ENCODE data around the gene RNGTT.
A peak's percentile ranks its signal among the peaks of the same experiment; 100 is the strongest.
"Not testable (repeated sequence)": the region's sequence is repeated elsewhere in the genome, so short reads cannot be mapped to it uniquely, and the experiment has no call there.

The RNGTT gene

GRCh38 chr6:88963139-88964090, at the start of gene RNGTT:
Gene RNGTT (minus strand): TSS chr6:88963618. CDS start chr6:88963409, 209 bp downstream.
- FAIRE-seq, result peak; percentile 94

DNA sequence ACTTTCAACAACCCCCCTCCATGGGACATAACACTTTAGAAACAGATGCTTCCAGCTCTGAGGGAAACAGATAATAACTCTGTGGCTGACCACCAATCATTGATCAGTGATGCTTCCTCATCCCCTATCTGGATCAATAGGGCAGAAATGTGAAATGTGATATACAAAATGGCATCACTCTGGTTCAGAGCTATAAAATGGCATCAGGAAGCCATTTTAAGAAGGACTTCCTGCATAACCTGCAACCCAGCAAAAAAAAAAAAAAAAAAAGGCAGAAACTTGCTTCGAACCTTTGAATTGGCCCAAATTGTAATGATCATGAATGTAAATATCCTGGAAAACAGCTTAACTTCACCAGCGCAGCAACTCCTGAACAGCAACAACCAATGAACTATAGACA, 48.0 kb upstream of the RNGTT start:
- FAIRE-seq, result no peak

DNA sequence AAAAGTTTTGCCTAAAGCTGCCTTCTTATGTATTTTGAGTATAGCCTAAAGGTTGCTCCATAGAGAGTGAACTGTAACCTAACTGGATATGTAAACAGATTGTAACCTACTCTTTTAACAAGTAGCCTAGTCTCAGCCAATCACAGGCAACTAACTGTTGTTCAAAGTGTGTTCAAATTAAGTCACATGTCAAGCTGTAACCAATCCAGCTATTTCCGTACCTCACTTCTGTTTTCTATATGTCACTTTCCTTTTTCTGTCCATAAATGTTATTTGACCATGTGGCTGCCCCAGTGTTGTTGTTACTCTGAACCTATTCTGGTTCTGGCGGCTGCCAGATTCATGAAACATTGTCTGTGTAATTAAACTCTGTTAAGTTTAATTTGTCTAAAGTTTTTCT, 47.4 kb upstream of the RNGTT start:
- FAIRE-seq, result no peak

- no peak for FAIRE-seq
These were observed 46.2 kb upstream of the RNGTT start for GRCh38 chr6:89009624-89010059.

DNA sequence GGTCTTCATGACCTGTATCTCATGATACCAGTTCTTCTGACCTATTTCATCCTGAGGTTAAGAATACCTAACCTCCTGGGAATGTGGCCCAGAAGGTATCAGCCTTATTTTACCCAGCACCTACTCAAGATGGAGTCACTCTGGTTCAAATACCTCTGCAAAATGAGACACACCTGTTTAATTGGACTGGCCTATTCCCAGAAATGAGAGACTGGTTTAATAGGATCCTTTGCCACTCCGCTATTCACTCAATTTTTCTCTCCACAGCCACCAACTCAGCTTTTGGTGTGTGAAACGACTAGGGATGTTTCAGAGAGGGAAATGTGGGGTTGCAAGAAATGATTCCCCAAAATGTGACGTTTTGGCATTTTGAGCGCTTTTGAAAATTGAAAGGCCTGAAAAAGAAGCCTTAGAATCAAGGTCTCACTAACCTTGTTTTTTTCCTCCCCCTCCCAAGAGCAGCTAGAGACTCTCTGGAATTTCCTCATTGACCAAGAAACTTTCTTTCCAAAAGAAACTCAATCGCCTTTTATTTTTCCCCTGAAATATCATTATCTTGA, 45.5 kb upstream of the RNGTT start:
- no peak for FAIRE-seq

- FAIRE-seq, result no peak
These were observed 44.8 kb upstream of the RNGTT start for GRCh38 chr6:89008001-89008814.

DNA sequence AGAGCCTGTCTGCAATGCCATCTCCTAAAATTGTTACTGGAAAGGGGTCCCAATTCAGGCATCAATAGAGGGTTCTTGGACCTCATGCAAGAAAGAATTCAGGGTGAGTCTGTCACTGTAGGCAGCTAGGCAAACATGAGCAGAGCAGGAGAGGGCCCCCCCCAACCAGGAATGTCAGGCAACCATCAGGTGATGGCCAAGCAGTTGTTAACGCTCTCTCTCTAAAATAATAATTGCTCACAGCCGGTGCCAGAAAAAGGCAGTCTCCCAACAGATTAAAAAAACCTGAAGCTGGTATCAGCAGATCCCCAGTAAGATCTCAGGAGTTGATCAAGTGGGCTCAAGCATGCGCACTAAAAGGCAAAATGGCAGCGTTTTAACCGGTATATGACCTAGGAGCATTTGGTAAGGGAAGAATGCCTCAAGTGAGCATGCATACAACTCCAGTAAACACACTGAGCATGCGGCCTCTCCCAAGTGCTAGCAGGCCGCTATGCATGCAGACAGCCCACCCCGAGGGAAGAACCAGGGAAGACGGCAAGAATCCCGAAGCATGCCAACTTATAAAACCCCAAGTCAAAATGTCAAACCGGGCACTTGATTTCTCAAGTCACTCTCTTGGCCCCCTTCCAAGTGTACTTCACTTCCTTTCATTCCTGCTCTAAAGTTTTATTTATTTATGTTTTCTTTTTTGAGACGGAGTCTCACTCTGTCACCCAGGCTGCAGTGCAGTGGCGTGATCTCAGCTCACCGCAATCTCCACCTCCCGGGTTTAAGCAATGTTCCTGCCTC, 44.0 kb upstream of the RNGTT start:
- no peak for FAIRE-seq

DNA sequence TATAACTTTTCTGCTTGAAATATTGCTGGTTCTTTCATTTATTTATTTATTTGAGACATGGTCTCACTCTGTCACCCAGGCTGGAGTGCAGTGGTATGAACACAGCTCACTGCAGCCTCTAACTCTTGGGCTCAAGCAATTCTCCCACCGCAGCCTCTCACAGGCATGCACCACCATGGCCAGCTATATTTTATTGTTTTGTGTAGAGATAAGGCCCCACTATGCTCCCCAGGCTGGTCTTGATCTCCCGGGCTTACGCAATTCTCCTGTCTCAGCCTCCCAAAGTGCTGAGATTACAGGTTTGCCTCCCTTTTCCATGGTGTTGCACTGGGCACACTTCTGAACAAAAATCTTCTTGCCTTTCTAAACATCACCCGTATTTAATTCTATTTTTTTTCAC, 39.1 kb upstream of the RNGTT start:
- no peak for FAIRE-seq

DNA sequence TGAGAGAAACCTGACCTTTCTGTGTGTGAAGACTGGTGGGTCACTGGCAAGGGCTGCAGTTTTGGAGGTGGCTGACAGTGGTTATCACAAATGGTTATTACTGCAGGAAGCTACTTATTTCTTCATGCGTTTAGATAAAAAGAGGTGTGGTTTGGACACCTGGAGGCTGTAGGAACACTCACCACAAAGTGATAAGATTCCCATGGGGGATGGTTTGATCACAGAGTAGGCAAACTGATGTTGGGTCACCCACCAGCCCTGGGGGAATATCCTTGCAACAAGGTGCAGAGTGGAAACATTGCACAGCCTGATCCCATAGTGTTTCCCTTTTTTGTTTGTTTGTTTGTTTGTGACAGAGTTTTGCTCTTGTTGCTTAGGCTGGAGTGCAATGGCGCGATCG, 33.9 kb upstream of the RNGTT start:
- FAIRE-seq, result no peak

DNA sequence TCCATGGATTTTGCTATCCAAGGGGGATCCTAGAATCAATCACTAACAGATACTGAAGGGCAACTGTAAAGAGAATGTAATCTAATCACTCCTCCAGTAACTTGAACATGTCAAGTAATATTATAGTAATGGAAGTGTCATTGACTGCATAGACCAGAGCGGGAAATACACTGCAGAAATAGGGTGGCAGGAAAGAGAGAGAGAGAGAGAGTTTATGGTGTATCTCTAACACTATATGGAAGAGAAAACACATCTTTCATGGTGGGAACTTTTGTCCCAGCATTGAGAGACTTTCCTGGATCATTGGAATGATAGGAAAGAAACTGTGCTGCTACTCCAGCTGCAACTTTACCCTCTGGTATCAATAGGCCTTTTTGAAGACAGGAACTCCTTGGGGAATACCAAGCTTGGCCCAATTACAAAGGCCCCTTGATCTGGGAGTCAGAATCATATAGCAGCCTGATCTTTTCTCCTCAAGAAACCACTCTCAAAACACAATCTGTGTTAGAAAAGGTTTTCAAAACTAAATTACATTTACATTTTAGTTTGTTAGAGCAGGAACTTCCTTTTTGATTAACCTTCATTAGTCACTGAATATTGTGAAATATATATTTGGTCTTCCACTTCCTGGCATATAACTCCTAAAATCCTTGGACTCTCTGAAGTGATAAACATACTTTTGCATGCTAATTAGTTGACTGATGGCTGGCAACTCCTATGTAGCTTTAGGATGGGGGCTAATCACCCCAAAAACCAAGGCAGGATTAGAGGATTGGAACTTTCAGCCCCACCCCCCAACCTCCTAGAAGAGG, 29.5 kb upstream of the RNGTT start:
- FAIRE-seq, result no peak

- no peak for FAIRE-seq
These were observed 25.8 kb upstream of the RNGTT start for GRCh38 chr6:88989215-88989614.

- FAIRE-seq, result no peak
These were observed 24.5 kb upstream of the RNGTT start for GRCh38 chr6:88987922-88988321.

DNA sequence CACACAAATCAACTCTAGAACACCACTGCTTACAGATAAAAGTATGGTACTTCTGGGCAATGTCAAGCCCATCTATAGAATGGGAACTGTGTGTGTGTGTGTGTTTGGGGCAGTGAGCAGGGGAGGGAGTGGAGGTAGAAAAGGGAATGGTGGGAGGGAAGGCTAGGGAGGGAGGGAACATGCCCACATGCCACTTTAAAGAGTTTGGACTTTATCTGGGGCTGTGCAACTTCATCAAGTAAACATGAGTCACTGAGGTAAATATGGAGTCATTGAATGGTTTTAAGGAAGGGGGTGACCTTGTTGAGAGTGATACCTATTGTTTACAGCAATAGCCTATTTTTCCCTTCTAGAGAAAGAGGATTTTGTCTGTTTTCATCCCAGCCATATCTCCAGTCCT, 22.5 kb upstream of the RNGTT start:
- FAIRE-seq, result no peak

DNA sequence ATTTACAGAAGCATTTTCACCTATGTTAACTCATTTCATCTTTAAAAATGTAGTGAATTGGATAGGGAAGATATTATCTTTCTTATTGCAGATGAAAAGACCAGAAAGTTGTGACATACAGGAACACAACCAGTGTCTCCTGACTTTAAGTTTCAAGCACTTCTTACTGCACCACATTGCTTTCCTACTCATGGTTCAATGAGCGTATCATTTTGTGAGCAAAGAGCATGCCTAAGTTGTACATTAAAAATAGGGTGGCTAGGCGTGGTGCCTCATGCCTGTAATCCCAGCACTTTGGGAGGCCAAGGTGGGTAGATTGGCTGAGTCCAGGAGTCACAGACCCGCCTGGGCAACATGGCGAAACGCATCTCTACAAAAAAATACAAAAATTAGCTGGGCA, 21.2 kb upstream of the RNGTT start:
- FAIRE-seq, result no peak

DNA sequence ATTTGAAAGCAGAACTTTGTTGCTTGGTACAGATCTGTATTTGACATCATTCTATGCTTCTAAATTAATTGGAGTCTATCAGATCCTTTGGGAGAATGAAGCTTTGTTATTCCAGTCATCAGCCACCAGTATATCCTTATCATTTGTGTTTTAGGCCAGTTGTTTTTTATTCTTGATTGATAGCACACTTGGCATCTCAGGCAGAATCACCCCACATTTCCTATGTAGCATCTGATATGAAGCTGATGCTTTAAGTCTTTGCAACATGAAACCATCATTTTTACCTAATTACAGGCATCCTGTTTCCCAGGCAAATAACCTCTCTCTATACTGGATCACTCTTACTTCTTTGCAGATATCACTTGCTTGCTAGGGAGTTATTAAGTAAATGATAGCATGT, 20.7 kb upstream of the RNGTT start:
- no peak for FAIRE-seq

DNA sequence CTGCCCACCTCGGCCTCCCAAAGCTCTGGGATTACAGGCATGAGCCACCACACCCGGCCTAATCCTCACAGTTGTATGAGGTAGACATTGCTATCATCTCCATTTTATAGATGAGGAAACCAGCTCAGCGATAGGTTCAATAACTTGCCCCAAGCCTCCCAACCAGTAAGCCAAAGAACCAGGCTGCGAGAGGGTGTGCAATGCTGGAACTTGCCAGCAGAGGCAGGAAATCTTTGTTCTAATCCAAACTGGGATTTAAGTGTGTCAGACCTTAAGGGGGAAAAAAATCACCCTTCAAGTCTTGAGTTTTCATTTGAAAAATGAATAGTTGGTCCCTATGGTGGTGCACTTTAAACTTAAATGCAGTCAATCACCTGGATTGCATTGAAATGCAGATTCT, 20.1 kb upstream of the RNGTT start:
- FAIRE-seq, result no peak

GRCh38 chr6:88983129-88983528, 19.7 kb upstream of the RNGTT start:
- FAIRE-seq, result not testable (repeated sequence)

DNA sequence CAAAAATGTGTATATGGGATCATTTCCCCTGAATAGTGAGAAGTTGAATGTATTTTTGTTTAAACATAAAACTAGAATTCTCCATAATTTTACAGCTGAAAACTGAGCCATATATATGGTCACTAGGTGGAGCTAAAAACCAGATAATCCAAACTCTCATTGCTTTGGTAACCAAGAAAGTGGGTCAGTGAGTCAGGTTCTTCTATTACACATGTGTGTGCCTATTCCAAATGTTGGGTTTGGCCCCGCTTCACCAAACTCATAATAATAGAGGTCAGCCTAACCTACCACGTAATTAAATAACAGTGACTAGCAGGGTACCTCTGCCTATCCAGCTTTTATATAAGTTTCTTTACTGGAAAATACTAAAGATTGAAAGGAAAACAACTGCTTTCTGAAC, 19.3 kb upstream of the RNGTT start:
- peak; percentile 98 for FAIRE-seq

GRCh38 chr6:88975369-88975768, 12.0 kb upstream of the RNGTT start:
- no peak for FAIRE-seq

DNA sequence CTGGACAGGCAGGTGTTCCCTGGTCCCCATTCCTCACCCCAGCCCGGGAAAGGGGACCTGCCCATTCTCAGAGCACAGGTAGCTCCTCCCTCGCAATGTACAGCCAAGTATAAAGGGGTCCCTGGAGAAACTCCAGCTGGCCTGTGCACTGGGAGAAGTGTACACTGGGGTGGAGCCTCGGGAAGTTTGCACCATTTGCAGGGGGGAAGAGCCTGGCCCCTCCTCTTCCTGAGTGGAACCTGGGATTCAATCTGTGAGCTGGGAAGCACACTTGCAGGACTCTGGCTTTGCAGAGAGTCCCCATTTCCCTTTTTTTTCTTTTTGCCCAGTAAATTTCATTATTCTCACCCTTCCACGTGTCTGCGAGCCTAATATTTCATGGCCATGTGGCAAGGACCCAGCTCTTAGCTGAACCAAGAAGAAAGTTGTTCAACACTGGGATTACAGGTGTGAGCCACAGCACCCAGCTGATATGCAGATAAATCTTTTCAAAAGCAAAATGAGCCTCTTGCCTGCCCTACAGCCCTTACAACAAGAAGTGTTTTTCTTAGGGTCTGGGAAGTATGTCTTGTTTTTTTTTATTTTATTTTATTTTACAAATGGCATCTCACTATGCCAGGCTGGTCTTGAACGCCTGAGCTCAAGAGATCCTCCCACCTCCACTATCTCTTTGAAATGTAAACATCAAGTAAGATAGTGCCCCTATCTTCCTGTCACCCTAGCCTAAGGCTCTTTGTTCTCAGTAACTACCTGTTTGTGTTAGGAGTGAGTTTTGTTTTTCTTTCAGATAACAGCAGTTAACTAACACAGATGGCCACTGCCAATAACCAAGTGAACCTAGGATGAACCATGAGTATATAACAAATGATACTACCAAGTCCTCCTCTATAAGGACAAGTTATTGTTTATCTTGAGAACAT, 9.3 kb upstream of the RNGTT start:
- no peak for FAIRE-seq

DNA sequence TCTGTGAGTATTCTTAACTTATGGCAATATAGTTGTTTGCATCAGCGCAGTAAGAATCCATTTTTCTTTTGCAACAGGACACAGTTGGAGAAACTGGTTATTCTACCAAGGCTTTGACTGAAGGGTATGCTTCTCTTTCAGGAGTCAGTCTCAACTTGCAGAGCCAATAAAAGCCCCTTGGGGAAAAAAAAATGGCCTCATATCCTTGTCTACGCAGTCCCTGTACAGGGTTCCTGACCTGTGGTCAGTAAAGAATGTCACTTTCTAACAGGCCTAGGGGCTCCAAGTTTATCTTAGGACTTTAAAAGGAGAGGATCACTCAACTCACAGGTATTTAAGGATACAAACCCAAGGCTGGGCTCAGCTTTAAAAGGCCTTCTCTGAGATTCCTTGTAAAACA, 6.9 kb upstream of the RNGTT start:
- no peak for FAIRE-seq
